Stimulated activated naive CD4-positive, alpha-beta T cell treated with Interleukin-2 at 50 U/mL for 16 hours (primary cell): ENCODE data around the gene ARL17A.
"Not testable (repeated sequence)": the region's sequence is repeated elsewhere in the genome, so short reads cannot be mapped to it uniquely, and the experiment has no call there.

Experiments
- DNase-seq: peaks from one replicate; lab custom pipeline; 2025; lab: John Stamatoyannopoulos, UW

ARL17A gene

GRCh38 chr17:46579083-46580075 is at the start of gene ARL17A:
ARL17A (minus strand) TSS chr17:46579691; CDS start chr17:46576322, 3,369 bp downstream.
- DNase-seq: not testable (repeated sequence)

DNA sequence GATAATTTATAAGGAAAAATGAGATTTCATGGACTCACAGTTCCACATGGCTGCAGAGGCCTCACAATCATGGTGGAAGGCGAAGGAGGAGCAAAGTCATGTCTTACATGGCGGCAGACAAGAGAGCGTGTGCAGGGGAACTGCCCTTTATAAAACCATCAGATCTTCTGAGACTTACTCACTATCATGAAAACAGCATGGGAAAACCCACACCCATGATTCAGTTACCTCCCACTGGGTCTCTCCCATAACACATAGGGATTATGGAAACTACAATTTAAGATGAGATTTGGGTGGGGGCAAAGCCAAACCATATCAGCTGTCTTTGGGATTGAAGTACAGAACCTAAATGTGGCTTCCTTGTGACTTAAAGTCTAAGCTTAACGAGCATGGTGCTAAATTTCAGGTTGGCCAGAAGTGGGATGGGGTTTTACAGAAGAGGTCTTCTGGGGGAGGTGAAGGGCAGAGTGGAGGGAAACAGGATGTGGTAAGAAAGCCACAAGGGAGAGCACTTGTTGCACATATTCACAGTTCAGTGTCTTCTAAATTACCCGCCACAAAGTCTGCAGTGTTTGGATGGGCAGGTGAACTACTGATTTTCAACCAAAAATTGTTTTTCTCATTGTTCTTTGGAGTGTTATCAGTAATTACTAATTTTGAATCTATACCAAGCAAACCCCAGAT is 49.4 kb upstream of the ARL17A start:
- DNase-seq: not testable (repeated sequence)

GRCh38 chr17:46627452-46627851 is 48.0 kb upstream of the ARL17A start:
- DNase-seq: not testable (repeated sequence)

- not testable (repeated sequence) for DNase-seq
These were observed 45.2 kb upstream of the ARL17A start for GRCh38 chr17:46624726-46625125.

DNA sequence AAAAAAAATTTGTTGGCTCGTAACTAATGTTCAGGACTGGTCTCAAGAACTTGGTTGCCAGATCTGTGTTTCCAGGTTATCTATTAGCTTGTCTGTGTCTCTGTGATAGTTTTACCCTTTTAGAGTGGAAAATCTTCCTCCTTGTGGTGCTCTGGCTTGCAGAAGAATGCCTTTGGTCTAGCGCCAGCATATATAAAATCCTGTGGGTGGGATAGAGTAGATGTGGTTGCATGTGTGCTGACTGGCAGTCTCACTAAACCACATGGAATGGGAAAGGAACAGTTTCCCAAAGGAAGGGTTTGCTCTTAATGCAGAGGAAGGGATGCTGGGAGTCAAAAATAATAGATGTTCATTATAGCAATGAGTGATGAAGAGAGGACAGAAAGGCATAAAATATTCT is 44.3 kb upstream of the ARL17A start:
- not testable (repeated sequence) for DNase-seq

- not testable (repeated sequence) for DNase-seq
These were observed 39.5 kb upstream of the ARL17A start for GRCh38 chr17:46618975-46619374.

DNA sequence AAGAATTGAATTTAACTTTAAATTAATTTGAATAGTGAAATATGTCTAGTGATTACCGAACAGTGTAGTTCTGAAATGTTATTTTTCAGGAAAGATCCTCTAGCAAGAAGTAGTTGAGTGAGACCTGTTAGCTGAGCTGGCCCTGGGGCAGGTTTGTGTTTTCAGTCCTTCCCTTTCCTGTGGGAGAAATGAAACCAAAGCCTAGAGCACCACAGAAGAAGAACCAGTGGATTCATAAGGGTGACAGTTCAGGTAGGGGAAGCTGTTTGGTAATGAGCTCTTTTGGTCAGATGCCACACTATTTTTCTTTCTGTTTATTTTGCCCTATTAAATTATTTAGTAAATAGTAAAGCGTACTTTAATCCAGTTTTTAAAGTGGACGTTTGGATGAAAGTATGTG is 37.6 kb upstream of the ARL17A start:
- not testable (repeated sequence) for DNase-seq

DNA sequence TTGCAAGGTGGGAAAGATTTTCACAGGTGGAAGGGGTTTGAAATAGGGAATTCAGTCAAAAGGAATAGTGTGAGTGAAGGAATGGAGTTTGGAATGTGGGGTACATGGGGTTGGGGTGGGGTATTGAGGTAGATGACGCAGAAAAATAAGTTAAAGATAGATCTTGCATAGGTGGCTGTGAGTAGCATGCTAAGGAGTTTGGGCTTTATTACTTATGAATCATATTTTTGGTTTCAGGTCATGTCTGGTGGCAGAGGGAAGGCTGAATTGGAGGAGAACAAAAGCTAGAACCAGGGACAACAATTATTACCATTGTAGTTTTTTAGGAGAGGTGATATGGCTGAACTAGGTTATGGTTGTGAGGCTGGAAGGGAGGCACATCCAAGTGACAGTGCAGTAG is 34.4 kb upstream of the ARL17A start:
- DNase-seq: not testable (repeated sequence)

GRCh38 chr17:46611304-46611703 is 31.8 kb upstream of the ARL17A start:
- DNase-seq: not testable (repeated sequence)

- DNase-seq: not testable (repeated sequence)
These were observed 23.6 kb upstream of the ARL17A start for GRCh38 chr17:46603125-46603524.

- not testable (repeated sequence) for DNase-seq
These were observed 21.3 kb upstream of the ARL17A start for GRCh38 chr17:46600767-46601166.

- not testable (repeated sequence) for DNase-seq
These were observed 18.9 kb upstream of the ARL17A start for GRCh38 chr17:46598344-46598931.

DNA sequence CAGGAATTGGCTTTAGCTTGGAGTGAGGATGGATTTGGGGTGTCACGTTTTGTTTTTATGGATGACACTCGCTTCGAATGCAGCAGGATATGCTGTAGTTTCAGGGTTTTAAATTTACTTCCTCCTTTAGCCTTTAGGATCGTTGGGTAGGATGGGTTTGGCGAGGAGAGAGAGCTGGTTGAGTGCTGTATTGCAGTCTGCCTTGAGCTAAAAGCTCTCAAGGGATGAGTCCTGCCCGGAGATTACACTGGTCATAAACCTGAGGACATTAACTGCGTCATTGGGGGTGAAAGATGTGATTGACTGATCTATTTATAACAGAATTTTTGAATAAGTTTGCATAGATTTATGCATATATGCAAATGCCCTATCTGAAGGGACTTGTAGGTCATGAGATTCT is 11.8 kb upstream of the ARL17A start:
- DNase-seq: not testable (repeated sequence)

- not testable (repeated sequence) for DNase-seq
These were observed 11.0 kb upstream of the ARL17A start, which contains the start of gene NSF for GRCh38 chr17:46590157-46591146. NSF (plus strand) TSS chr17:46590669; CDS start chr17:46590776, 107 bp downstream.

DNA sequence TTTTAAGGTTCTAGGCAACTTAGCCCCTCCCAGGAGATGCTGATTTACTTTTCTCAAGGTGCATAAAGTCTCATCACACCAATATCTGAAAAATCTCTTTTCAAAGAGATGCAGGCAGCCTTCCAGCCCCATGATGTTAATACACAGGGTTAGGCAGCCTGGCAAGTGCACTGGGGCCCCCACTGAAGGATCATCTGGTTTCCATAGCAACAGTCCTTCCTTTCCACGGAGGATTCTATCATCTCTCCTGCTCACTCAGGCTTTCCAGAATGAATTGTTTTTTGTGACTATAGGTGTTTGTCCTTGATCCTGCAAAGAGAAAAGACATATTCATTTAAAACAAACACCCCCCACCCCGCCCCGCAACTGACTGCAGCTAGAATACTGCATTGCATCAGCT is 6.0 kb upstream of the ARL17A start:
- not testable (repeated sequence) for DNase-seq

- not testable (repeated sequence) for DNase-seq
These were observed 591 bp upstream of the ARL17A start for GRCh38 chr17:46580082-46580481.

- not testable (repeated sequence) for DNase-seq
These were observed 7.7 kb downstream of the ARL17A start for GRCh38 chr17:46571796-46572195.

GRCh38 chr17:46566980-46567379 is 12.5 kb downstream of the ARL17A start:
- not testable (repeated sequence) for DNase-seq

DNA sequence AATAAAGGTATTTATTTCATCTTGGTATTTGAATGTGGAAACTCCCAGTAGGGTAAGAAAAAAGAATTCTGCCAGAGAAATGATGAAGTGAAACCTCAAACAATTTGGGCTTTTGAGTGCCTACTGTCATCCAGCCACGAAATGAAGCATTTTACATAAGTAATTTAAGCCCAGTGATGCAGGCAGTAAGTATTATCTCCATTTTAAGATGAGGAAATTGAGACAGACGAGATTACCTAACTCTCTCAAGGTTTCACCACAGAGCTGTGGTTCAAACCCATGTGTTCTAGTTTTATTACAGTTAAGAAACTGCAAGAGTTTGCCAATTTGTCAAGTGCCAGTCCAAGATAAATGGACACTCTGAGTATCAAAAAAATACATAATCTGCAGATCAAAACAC is 13.2 kb downstream of the ARL17A start:
- DNase-seq: not testable (repeated sequence)

- not testable (repeated sequence) for DNase-seq
These were observed 19.4 kb downstream of the ARL17A start for GRCh38 chr17:46560048-46560447.

DNA sequence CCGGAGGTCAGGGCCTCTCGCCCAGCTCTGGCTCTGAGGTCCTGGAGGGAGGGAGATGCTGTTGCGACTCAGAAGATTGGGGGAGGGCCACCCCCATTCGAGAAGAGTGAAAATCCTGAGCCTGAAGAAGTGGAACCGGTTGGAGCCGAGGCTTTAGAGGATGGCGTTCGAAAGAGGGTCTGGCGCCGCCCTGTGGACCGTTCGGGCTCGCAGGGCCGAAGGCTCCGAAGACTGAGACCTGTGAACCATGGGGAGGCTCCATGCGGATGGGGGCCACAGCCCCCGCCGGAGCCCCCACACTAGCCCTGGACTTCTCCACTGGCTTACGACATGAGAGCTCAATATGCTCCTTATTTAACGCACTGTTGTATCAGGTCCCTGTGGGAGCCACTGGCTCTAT is 20.3 kb downstream of the ARL17A start:
- DNase-seq: not testable (repeated sequence)
